Nephron (organoid): ENCODE data around the gene GATAD1.
"Not testable (repeated sequence)": the region's sequence is repeated elsewhere in the genome, so short reads cannot be mapped to it uniquely, and the experiment has no call there.

Source experiments
- H3K27ac Mint-ChIP-seq, 3 experiments: 2 replicates each; pipeline ENCODE4 v1.8.0; 2020; ENCODE audit warnings: mixed read lengths in 3 of 3, mild to moderate bottlenecking in 2 of 3, moderate library complexity in 1 of 3
- H3K27me3 Mint-ChIP-seq: 2 replicates; pipeline ENCODE4 v1.8.0; 2021; ENCODE audit warnings: low read depth, mild to moderate bottlenecking, moderate library complexity, mixed read lengths
- H3K36me3 Mint-ChIP-seq: 2 replicates; pipeline ENCODE4 v1.8.0; 2020; ENCODE audit warnings: low read depth, mixed read lengths
- H3K4me1 Mint-ChIP-seq: 2 replicates; pipeline ENCODE4 v1.8.0; 2020; ENCODE audit warnings: mixed read lengths
- H3K4me3 Mint-ChIP-seq, 3 experiments: 2 replicates each; pipeline ENCODE4 v1.8.0; 2020; ENCODE audit warnings: mild to moderate bottlenecking in 3 of 3, mixed read lengths in 3 of 3, moderate library complexity in 2 of 3
- H3K9me3 Mint-ChIP-seq: 2 replicates; pipeline ENCODE4 v1.8.0; 2020; ENCODE audit warnings: mixed read lengths
- CTCF ChIP-seq, 3 experiments: fragments of 200-600 bp; sonication (generic); IDR thresholded peaks; one replicate each; pipeline ENCODE4 v1.5.0; 2021; ENCODE audit warnings: antibody characterized with exemption in 3 of 3; ENCODE audit not compliant: unreplicated experiment in 3 of 3

The GATAD1 gene

GRCh38 chr7:92475261-92475770 lies 28.0 kb downstream of the GATAD1 start:
- not testable (repeated sequence) for H3K27ac Mint-ChIP-seq, H3K4me3 Mint-ChIP-seq, H3K9me3 Mint-ChIP-seq, H3K36me3 Mint-ChIP-seq, H3K4me1 Mint-ChIP-seq, H3K27me3 Mint-ChIP-seq

- H3K4me1 Mint-ChIP-seq, H3K9me3 Mint-ChIP-seq, H3K4me3 Mint-ChIP-seq, H3K27me3 Mint-ChIP-seq, H3K27ac Mint-ChIP-seq, H3K36me3 Mint-ChIP-seq: not testable (repeated sequence)
Measured at GRCh38 chr7:92475851-92476590, 28.7 kb downstream of the GATAD1 start.

GRCh38 chr7:92477681-92478080 lies 30.4 kb downstream of the GATAD1 start, which contains the start of gene ERVW-1:
TSS of gene ERVW-1 (minus strand) at chr7:92477946. CDS start at chr7:92470381, 7,565 bp downstream.
- H3K4me1 Mint-ChIP-seq, H3K4me3 Mint-ChIP-seq, H3K9me3 Mint-ChIP-seq, H3K27ac Mint-ChIP-seq, H3K27me3 Mint-ChIP-seq, H3K36me3 Mint-ChIP-seq: not testable (repeated sequence)

- no peaks in the 10 kb centered on the region for H3K27me3 Mint-ChIP-seq
- H3K9me3 Mint-ChIP-seq, result no peaks in the 10 kb centered on the region
- no peaks in the 10 kb centered on the region for H3K4me1 Mint-ChIP-seq
- H3K27ac Mint-ChIP-seq, result no peak overlapping the region
- no peak overlapping the region for H3K4me3 Mint-ChIP-seq
- H3K36me3 Mint-ChIP-seq, result no peaks in the 10 kb centered on the region
- TF ChIP-seq CTCF (IDR thresholded peaks at IDR 0.05; ENCODE audit: unreplicated experiment in 3 of 3), result no peak
Measured at GRCh38 chr7:92478095-92478494, 30.8 kb downstream of the GATAD1 start.

GRCh38 chr7:92478711-92479110 lies 31.4 kb downstream of the GATAD1 start:
- Mint-ChIP-seq H3K4me3 (no peak overlapping the region), H3K4me1 (no peaks in the 10 kb centered on the region), H3K27ac (no peak overlapping the region), H3K9me3 (no peaks in the 10 kb centered on the region), H3K27me3 (no peaks in the 10 kb centered on the region), H3K36me3 (no peaks in the 10 kb centered on the region)
- no peak for TF ChIP-seq CTCF (IDR thresholded peaks at IDR 0.05; ENCODE audit: unreplicated experiment in 3 of 3)

GRCh38 chr7:92479146-92479545 lies 31.9 kb downstream of the GATAD1 start:
- not testable (repeated sequence) for H3K27ac Mint-ChIP-seq, H3K9me3 Mint-ChIP-seq, H3K27me3 Mint-ChIP-seq, H3K4me1 Mint-ChIP-seq, H3K36me3 Mint-ChIP-seq, H3K4me3 Mint-ChIP-seq

GRCh38 chr7:92483624-92484023 lies 36.3 kb downstream of the GATAD1 start:
- H3K4me1 Mint-ChIP-seq, H3K4me3 Mint-ChIP-seq, H3K27me3 Mint-ChIP-seq, H3K9me3 Mint-ChIP-seq, H3K27ac Mint-ChIP-seq: not testable (repeated sequence)
- peaks cover 19% of the 10 kb centered on the region for H3K36me3 Mint-ChIP-seq

GRCh38 chr7:92484226-92484625 lies 36.9 kb downstream of the GATAD1 start:
- H3K27ac Mint-ChIP-seq, H3K4me1 Mint-ChIP-seq: not testable (repeated sequence)

GRCh38 chr7:92485267-92485892 lies 38.1 kb downstream of the GATAD1 start:
- Mint-ChIP-seq H3K36me3 (peaks cover 27% of the 10 kb centered on the region), H3K9me3 (no peaks in the 10 kb centered on the region), H3K27me3 (no peaks in the 10 kb centered on the region), H3K4me1 (no peaks in the 10 kb centered on the region), H3K27ac (no peak overlapping the region), H3K4me3 (no peak overlapping the region)
- no peak for TF ChIP-seq CTCF (IDR thresholded peaks at IDR 0.05; ENCODE audit: unreplicated experiment in 3 of 3)

More at GRCh38 chr7:92484226-92484625, 36.9 kb downstream of the GATAD1 start:
- H3K36me3 Mint-ChIP-seq, result peaks cover 21% of the 10 kb centered on the region
- not testable (repeated sequence) for H3K27me3 Mint-ChIP-seq, H3K9me3 Mint-ChIP-seq, H3K4me3 Mint-ChIP-seq
